ENCODE measurements around the gene IQCH.

IQCH gene

DNA sequence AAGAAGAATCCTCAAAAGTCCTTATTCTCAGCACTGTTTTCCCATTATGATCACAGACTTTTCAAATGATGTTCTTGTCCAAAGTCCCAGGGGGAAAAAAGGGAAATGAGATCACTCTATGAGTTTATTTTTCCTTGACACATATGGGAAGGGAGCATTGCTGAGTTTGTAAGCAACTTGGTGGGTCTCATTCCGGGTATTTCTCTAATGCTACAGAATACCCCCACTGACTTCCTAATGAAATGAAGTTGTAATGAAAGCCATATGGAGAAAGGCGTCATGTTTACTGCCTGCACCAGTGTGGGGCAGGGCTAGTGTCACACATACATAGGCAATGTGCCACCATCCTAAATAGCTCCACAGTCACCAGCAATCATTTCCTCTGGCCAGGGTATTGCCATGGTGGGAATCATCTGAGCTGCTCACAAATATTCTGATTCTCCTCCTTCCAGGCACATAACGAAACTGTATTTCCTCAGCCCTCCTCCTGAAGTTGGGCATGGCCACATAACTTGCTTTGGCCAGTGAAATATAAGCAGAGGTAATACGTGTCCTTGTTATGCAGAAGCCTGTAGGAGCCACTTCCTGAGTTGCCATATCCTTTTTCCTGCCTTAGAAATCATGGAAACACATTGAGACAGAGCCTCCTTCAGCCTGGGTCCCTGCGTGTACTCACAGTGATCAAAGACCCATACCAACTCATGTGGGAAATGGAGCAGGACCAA is 225.4 kb downstream of the IQCH start:
- no peak overlapping the region for H3K4me3 ChIP-seq (ENCODE audit: insufficient read depth, low read depth, low read length)
- H3K4me1 ChIP-seq (ENCODE audit: control insufficient read depth, insufficient read depth, low read length), result no peaks in the 10 kb centered on the region
- no peaks in the 10 kb centered on the region for H3K36me3 ChIP-seq (ENCODE audit: control insufficient read depth, insufficient read depth, low read length)
- no peaks in the 10 kb centered on the region for H3K9me3 ChIP-seq (ENCODE audit: control insufficient read depth, low read length)
- H3K27ac ChIP-seq (ENCODE audit: insufficient read depth, low read depth, low read length, poor library complexity, severe bottlenecking), result no peak overlapping the region
- H3K27me3 ChIP-seq (ENCODE audit: control insufficient read depth, insufficient read depth, low read length, poor library complexity, severe bottlenecking), result no peaks in the 10 kb centered on the region
- 86 to 96% methylated on average over 5 of the region's 5 CpGs for WGBS, 2 experiments

DNA sequence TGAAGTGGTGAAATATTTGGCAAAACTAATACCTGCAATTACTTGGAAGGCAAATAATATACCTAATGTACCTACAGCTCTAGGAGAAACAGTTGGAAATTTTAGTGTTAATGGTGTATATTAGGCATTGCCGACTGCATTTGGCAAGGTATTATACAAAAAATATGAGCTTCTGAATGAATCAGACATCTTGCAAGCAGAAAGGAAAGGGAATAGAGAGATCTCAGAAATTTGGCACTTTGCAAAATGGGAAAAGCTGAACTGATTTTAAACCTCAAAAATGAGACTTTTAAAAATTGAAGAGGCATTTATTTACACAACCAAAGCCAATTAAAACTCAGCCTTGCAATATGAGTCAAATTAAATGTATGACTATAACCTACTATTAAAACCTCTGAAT is 226.2 kb downstream of the IQCH start:
- Histone ChIP-seq H3K36me3 (ENCODE audit: control insufficient read depth, insufficient read depth, low read length) (no peaks in the 10 kb centered on the region), H3K9me3 (ENCODE audit: control insufficient read depth, low read length) (no peaks in the 10 kb centered on the region), H3K27ac (ENCODE audit: insufficient read depth, low read depth, low read length, poor library complexity, severe bottlenecking) (no peak overlapping the region), H3K4me3 (ENCODE audit: insufficient read depth, low read depth, low read length) (no peak overlapping the region), H3K4me1 (ENCODE audit: control insufficient read depth, insufficient read depth, low read length) (no peaks in the 10 kb centered on the region), H3K27me3 (ENCODE audit: control insufficient read depth, insufficient read depth, low read length, poor library complexity, severe bottlenecking) (no peaks in the 10 kb centered on the region)
- 94 to 100% methylated on average over 1 of the region's 1 CpG for WGBS, 2 experiments

DNA sequence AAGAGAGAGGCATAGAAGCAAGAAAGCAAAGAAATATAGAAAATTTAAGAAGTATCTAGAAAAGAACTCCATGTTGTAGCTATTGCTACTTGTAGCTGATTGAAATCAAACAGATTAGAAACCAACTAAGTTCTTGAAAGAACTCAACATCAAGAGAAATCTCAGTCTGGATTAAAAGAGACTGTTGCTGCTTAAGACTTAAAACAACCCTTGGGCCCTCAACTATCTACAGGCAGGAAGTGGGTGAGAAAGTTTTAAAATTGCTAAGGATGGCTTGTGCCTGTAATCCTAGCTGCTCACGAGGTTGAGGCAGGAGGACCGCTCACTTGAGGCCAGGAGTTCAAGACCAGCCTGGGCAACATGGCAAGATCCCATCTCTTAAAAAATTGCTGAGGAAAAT is 227.1 kb downstream of the IQCH start:
- no peaks in the 10 kb centered on the region for H3K9me3 ChIP-seq (ENCODE audit: control insufficient read depth, low read length)
- no peaks in the 10 kb centered on the region for H3K4me1 ChIP-seq (ENCODE audit: control insufficient read depth, insufficient read depth, low read length)
- 87 to 94% methylated on average over 2 of the region's 2 CpGs for WGBS, 2 experiments
- H3K27ac ChIP-seq (ENCODE audit: insufficient read depth, low read depth, low read length, poor library complexity, severe bottlenecking), result no peak overlapping the region
- H3K36me3 ChIP-seq (ENCODE audit: control insufficient read depth, insufficient read depth, low read length), result no peaks in the 10 kb centered on the region
- no peaks in the 10 kb centered on the region for H3K27me3 ChIP-seq (ENCODE audit: control insufficient read depth, insufficient read depth, low read length, poor library complexity, severe bottlenecking)
- H3K4me3 ChIP-seq (ENCODE audit: insufficient read depth, low read depth, low read length), result no peak overlapping the region

DNA sequence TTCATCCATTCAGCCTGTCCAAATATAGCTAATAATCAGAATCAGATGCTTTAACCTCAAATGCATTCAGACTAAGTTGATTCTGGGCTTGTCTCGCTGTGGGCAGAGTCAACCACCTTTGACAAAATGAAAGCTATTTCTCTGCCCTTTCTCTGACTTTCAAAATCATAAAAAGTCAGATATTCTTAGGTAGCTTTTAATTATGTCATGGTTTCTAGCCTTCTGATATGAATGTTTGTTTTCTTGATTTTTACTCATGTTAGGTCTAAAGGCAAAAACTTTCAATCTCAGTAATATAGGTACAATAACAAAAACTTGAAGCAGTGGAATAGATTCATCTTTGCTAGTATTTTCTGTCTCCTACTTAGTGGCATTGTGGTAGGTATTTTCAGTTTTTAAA is 241.0 kb downstream of the IQCH start:
- Histone ChIP-seq H3K27ac (ENCODE audit: insufficient read depth, low read depth, low read length, poor library complexity, severe bottlenecking) (no peak overlapping the region), H3K9me3 (ENCODE audit: control insufficient read depth, low read length) (no peaks in the 10 kb centered on the region), H3K27me3 (ENCODE audit: control insufficient read depth, insufficient read depth, low read length, poor library complexity, severe bottlenecking) (no peaks in the 10 kb centered on the region), H3K4me1 (ENCODE audit: control insufficient read depth, insufficient read depth, low read length) (no peaks in the 10 kb centered on the region), H3K4me3 (ENCODE audit: insufficient read depth, low read depth, low read length) (no peak overlapping the region), H3K36me3 (ENCODE audit: control insufficient read depth, insufficient read depth, low read length) (no peaks in the 10 kb centered on the region)
- 92 to 100% methylated on average over 1 of the region's 1 CpG for WGBS, 2 experiments

DNA sequence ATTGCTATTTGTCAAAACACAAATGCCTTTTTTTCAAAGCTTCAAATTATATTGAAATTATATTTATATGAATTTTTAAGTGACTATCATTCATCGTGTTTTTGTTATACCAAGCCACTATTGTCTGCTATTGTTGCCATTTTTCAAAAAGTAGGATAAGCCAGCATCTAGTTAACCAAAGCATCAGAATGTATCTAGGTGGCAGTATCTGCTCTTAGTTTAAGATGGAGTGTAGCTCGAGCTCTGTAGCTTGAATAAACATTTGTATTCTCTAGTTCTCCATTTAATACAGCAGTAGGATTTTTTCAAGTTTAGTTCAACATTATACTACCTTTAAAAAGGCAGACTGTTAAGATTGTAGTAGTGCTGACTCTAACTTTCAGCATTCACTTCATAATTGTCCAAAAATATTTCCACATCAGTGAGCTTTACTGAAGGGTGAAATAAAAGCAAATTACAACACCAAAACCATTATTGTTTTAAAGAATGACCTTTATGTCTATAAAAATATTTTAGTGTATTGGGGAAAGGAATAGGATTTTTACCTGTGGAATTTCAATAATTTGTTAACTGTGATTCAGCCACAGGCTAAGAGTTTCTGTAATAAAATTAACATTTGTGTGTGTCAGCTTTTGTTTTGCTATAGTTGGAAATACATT is 246.7 kb downstream of the IQCH start:
- peaks cover 4% of the 10 kb centered on the region for H3K4me1 ChIP-seq (ENCODE audit: control insufficient read depth, insufficient read depth, low read length)
- 69% methylated on average over 2 of the region's 2 CpGs; no CpG with 5 or more reads in 1 of the 2 experiments for WGBS, 2 experiments
- no peak overlapping the region for H3K27ac ChIP-seq (ENCODE audit: insufficient read depth, low read depth, low read length, poor library complexity, severe bottlenecking)

DNA sequence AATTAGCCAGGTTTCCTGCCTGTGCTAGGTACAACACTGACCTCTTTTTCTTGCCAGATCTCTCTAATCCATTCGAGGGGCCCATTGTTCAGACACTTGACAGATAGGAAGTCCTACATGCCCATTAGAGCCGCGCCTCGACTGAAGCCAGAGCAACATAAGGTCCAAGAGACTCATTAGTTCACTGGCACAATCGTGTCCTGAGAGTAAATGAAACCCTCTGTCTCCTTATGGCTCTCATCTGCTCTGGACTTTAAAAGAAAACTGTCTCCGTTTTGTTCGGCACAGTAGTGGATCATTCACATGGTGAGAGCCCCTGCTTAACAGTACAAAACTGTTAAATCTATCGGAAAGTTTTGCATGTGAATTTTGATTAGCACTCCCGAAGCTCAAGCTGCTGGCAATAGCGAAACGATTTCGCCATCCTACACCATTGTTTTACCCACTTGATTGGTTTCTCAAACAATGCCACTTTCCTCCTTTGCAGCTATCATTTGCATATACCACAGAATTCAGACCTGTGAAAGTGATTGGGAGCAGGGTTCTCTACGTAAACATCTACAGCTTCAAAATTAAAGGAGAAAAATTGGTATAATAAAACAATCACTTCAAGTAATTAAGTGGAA is 247.4 kb downstream of the IQCH start:
- no peaks in the 10 kb centered on the region for H3K36me3 ChIP-seq (ENCODE audit: control insufficient read depth, insufficient read depth, low read length)
- no peaks in the 10 kb centered on the region for H3K9me3 ChIP-seq (ENCODE audit: control insufficient read depth, low read length)
- no peaks in the 10 kb centered on the region for H3K27me3 ChIP-seq (ENCODE audit: control insufficient read depth, insufficient read depth, low read length, poor library complexity, severe bottlenecking)
- no peak overlapping the region for H3K27ac ChIP-seq (ENCODE audit: insufficient read depth, low read depth, low read length, poor library complexity, severe bottlenecking)
- H3K4me1 ChIP-seq (ENCODE audit: control insufficient read depth, insufficient read depth, low read length), result peaks cover 4% of the 10 kb centered on the region
- no peak overlapping the region for H3K4me3 ChIP-seq (ENCODE audit: insufficient read depth, low read depth, low read length)
- 65 to 67% methylated on average over 12 of the region's 13 CpGs for WGBS, 2 experiments

More for the DNA sequence above, 246.7 kb downstream of the IQCH start:
- H3K9me3 ChIP-seq (ENCODE audit: control insufficient read depth, low read length), result no peaks in the 10 kb centered on the region
- no peaks in the 10 kb centered on the region for H3K27me3 ChIP-seq (ENCODE audit: control insufficient read depth, insufficient read depth, low read length, poor library complexity, severe bottlenecking)
- no peaks in the 10 kb centered on the region for H3K36me3 ChIP-seq (ENCODE audit: control insufficient read depth, insufficient read depth, low read length)
- H3K4me3 ChIP-seq (ENCODE audit: insufficient read depth, low read depth, low read length), result no peak overlapping the region

DNA sequence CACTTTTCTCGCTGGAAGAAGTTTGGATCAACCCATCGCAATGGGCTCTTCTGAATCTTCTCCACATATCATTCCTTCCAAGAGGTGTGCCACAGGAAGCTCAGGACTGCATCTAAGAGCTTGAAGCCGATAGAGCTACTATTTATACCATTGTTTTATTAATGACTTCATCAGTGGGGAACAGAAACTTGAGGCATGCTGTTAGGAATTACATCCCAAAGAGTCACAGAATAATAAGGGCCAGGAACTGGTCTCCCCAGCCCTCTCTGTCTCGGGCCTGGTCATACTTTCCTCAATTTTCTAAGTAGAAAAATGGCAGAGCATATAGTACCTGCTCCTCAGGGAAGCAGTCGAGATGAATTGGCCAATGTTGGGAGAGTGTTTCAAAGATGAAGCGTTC is 249.5 kb downstream of the IQCH start:
- H3K4me1 ChIP-seq (ENCODE audit: control insufficient read depth, insufficient read depth, low read length), result peaks cover 4% of the 10 kb centered on the region
- H3K27ac ChIP-seq (ENCODE audit: insufficient read depth, low read depth, low read length, poor library complexity, severe bottlenecking), result no peak overlapping the region
- H3K4me3 ChIP-seq (ENCODE audit: insufficient read depth, low read depth, low read length), result no peak overlapping the region
- H3K36me3 ChIP-seq (ENCODE audit: control insufficient read depth, insufficient read depth, low read length), result no peaks in the 10 kb centered on the region
- no peaks in the 10 kb centered on the region for H3K9me3 ChIP-seq (ENCODE audit: control insufficient read depth, low read length)
- H3K27me3 ChIP-seq (ENCODE audit: control insufficient read depth, insufficient read depth, low read length, poor library complexity, severe bottlenecking), result no peaks in the 10 kb centered on the region
- WGBS, 2 experiments, result 95% methylated on average over 4 to 5 of the region's 6 CpGs

DNA sequence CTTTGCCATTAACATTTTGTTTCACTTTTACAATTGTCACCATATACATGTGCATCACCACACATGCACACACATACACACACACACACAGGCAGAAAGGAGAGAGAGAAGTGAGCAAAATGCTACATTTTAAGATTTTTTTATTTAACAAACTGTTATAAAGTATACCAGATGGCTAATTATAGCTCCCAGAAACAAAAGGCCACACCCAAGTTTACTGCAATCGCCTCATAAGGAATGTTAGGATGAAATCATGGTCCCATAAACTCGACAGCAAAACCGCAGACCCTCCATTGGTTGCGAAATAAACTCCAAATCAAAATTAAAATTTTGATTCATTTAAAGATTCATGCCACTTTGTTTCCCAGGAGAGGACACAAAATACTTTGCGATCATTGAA is 250.2 kb downstream of the IQCH start:
- no peaks in the 10 kb centered on the region for H3K27me3 ChIP-seq (ENCODE audit: control insufficient read depth, insufficient read depth, low read length, poor library complexity, severe bottlenecking)
- H3K27ac ChIP-seq (ENCODE audit: insufficient read depth, low read depth, low read length, poor library complexity, severe bottlenecking), result no peak overlapping the region
- H3K36me3 ChIP-seq (ENCODE audit: control insufficient read depth, insufficient read depth, low read length), result no peaks in the 10 kb centered on the region
- peaks cover 4% of the 10 kb centered on the region for H3K4me1 ChIP-seq (ENCODE audit: control insufficient read depth, insufficient read depth, low read length)
- WGBS, 2 experiments, result 93 to 94% methylated on average over 5 of the region's 5 CpGs
- H3K4me3 ChIP-seq (ENCODE audit: insufficient read depth, low read depth, low read length), result no peak overlapping the region
- H3K9me3 ChIP-seq (ENCODE audit: control insufficient read depth, low read length), result no peaks in the 10 kb centered on the region

DNA sequence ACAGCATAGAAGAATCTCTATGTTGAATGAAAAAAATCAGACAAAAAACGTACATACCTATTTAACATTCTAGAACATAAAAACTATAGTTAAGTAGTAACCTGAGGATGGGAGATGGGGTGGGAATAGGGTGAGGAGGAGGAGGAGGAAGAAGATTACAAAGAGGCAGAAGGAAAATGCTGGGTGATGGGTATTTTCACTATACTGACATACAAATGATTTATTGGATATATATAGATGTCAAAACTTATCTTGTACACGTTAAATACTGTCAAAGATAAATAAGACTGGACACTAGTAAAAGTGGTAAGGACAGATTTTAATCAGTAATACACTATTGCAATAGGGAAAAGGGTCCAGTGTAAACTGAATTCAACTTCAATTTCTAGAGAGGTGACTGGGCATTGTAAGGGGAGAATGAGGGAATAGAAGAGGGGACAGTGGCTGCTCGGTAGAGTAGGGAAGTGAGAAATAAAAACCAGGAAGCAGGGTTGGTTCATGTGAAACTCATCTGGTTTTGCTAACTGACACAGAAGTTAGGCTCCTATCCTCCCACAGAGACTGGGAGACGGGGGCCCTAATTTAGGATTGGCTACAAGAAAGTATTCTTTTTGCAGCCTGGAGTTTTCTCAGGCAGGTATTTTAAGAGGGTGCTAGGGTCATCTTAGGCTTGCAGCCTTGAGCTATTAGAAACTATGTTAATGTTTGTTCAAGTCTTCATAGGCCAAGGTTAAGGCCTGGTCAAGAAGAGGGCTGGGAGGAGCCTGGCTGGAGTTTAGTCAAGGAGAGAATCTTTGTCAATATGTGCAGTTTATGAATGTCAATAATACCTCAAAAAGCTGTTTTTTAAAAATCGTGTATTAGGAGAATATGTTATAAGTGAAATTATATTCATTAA is 251.3 kb downstream of the IQCH start:
- H3K36me3 ChIP-seq (ENCODE audit: control insufficient read depth, insufficient read depth, low read length), result no peaks in the 10 kb centered on the region
- H3K27ac ChIP-seq (ENCODE audit: insufficient read depth, low read depth, low read length, poor library complexity, severe bottlenecking), result no peak overlapping the region
- no peak overlapping the region for H3K4me3 ChIP-seq (ENCODE audit: insufficient read depth, low read depth, low read length)
- no peaks in the 10 kb centered on the region for H3K27me3 ChIP-seq (ENCODE audit: control insufficient read depth, insufficient read depth, low read length, poor library complexity, severe bottlenecking)
- no peaks in the 10 kb centered on the region for H3K9me3 ChIP-seq (ENCODE audit: control insufficient read depth, low read length)
- H3K4me1 ChIP-seq (ENCODE audit: control insufficient read depth, insufficient read depth, low read length), result peaks cover 4% of the 10 kb centered on the region
- 83 to 89% methylated on average over 2 to 4 of the region's 5 CpGs for WGBS, 2 experiments
